Skin epidermis (tissue), 12 donors: ENCODE measurements around the gene ALPK3.

ENCODE experiments used
- H3K27ac ChIP-seq, 21 experiments: fragments of 200-600 bp; sonication (generic) in 11 of 21; one replicate each; pipeline ENCODE4 v1.5.0; 2020; ENCODE audit warnings: mild to moderate bottlenecking in 3 of 21, inconsistent platforms in 2 of 21, moderate library complexity in 2 of 21
- H3K4me3 ChIP-seq, 7 experiments: fragments of 200-600 bp; sonication (generic) in 2 of 7; one replicate each; pipeline ENCODE4 v1.5.0; 2020; ENCODE audit warnings: inconsistent platforms in 2 of 7, mild to moderate bottlenecking in 2 of 7, moderate library complexity in 1 of 7

The ALPK3 gene

GRCh38 chr15:84819791-84820190, 2.6 kb downstream of the ALPK3 start:
- peak overlapping the region in 1 of 21 experiments; percentile 52 for H3K27ac ChIP-seq
- no peak overlapping the region for H3K4me3 ChIP-seq

GRCh38 chr15:84821501-84822021, 4.4 kb downstream of the ALPK3 start:
- H3K27ac ChIP-seq, result no peak overlapping the region
- no peak overlapping the region for H3K4me3 ChIP-seq

GRCh38 chr15:84822653-84823281, 5.6 kb downstream of the ALPK3 start:
- no peak overlapping the region for H3K4me3 ChIP-seq
- H3K27ac ChIP-seq, result no peak overlapping the region

- H3K4me3 ChIP-seq, result no peak overlapping the region
- H3K27ac ChIP-seq, result no peak overlapping the region
Observed at GRCh38 chr15:84823282-84823878, 6.2 kb downstream of the ALPK3 start.

GRCh38 chr15:84824260-84825007, 7.3 kb downstream of the ALPK3 start:
- Histone ChIP-seq H3K27ac (peak overlapping the region in 1 of 21 experiments; percentile 10), H3K4me3 (no peak overlapping the region)

- Histone ChIP-seq H3K4me3 (no peak overlapping the region), H3K27ac (no peak overlapping the region)
Observed at GRCh38 chr15:84826369-84826823, 9.2 kb downstream of the ALPK3 start.

- Histone ChIP-seq H3K27ac (no peak overlapping the region), H3K4me3 (no peak overlapping the region)
Observed at GRCh38 chr15:84827246-84827645, 10.1 kb downstream of the ALPK3 start.

GRCh38 chr15:84828086-84828908, 11.1 kb downstream of the ALPK3 start:
- Histone ChIP-seq H3K4me3 (no peak overlapping the region), H3K27ac (no peak overlapping the region)

GRCh38 chr15:84829428-84829827, 12.3 kb downstream of the ALPK3 start:
- H3K27ac ChIP-seq, result no peak overlapping the region

GRCh38 chr15:84830036-84830435, 12.9 kb downstream of the ALPK3 start:
- H3K27ac ChIP-seq, result no peak overlapping the region

More at GRCh38 chr15:84829428-84829827, 12.3 kb downstream of the ALPK3 start:
- no peak overlapping the region for H3K4me3 ChIP-seq

GRCh38 chr15:84831028-84831427, 13.9 kb downstream of the ALPK3 start:
- Histone ChIP-seq H3K27ac (no peak overlapping the region), H3K4me3 (no peak overlapping the region)

More at GRCh38 chr15:84830036-84830435, 12.9 kb downstream of the ALPK3 start:
- no peak overlapping the region for H3K4me3 ChIP-seq

- H3K27ac ChIP-seq, result no peak overlapping the region
- H3K4me3 ChIP-seq, result no peak overlapping the region
Observed at GRCh38 chr15:84831613-84832012, 14.5 kb downstream of the ALPK3 start.

- Histone ChIP-seq H3K27ac (no peak overlapping the region), H3K4me3 (no peak overlapping the region)
Observed at GRCh38 chr15:84832448-84833040, 15.4 kb downstream of the ALPK3 start.

GRCh38 chr15:84833447-84834228, 16.5 kb downstream of the ALPK3 start:
- Histone ChIP-seq H3K27ac (no peak overlapping the region), H3K4me3 (no peak overlapping the region)

- Histone ChIP-seq H3K4me3 (no peak overlapping the region), H3K27ac (no peak overlapping the region)
Observed at GRCh38 chr15:84834229-84834955, 17.2 kb downstream of the ALPK3 start.

- H3K27ac ChIP-seq, result no peak overlapping the region
- H3K4me3 ChIP-seq, result no peak overlapping the region
Observed at GRCh38 chr15:84834969-84835368, 17.8 kb downstream of the ALPK3 start.

- H3K27ac ChIP-seq, result no peak overlapping the region
- no peak overlapping the region for H3K4me3 ChIP-seq
Observed at GRCh38 chr15:84835661-84836337, 18.6 kb downstream of the ALPK3 start.
